Measurements from ENCODE around the gene C16orf54. TPM values are rescaled to one million over a fixed set of nuclear protein-coding genes. Genes with fewer than 3 reads are reported as not detected.
"Not testable (repeated sequence)": the region's sequence is repeated elsewhere in the genome, so short reads cannot be mapped to it uniquely, and the experiment has no call there.

Gene C16orf54
- total and polyA plus RNA-seq, 2 of the 4 experiments (the other 2 are of a cell fraction): not detected

DNA sequence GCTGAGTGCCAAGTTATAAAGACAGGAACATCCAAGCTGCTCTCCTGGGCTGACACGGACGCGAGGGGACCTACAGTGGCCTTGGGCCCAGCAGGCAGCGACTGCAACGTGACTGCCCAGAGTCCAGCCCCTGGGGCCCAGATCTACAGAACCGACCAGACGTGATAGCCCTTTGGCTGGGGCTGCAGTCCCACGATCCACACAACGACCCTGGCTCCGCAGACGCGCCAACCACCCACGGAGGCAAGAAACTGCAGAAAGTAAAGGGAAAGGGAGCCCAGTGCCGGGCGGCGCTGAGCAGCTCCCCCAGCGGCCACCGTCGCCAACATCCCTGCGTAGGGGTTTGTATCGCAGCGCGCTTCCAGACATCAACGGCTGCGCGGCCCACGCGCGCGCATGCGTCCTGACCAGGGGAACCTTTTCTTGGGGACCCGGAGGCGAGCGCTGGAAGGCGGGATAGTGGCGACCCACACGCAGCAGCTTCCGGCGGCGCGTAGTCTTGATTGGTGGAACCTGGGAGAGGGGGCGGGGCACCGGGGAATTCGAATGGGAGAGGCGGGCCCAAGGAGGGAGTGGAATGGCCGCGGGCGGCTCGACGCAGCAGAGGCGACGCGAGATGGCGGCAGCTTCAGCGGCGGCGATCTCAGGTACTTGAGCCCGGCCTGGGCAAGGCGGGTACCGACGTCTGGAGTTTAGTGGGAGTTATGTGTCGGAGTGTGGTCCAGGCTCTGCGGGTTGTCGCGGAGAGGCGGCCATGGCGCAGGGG is 44.6 kb upstream of the C16orf54 start, which contains the start of gene KIF22 (continued):
- TF ChIP-seq BHLHE40 (IDR thresholded peaks at IDR 0.05; ENCODE audit: low read depth, low read length) (no peak), MXI1 (IDR thresholded peaks at IDR 0.05; ENCODE audit: borderline replicate concordance, low read depth, low read length) (peak; percentile 95), RCOR1 (IDR thresholded peaks at IDR 0.05; ENCODE audit: insufficient replicate concordance, low read length) (peak; percentile 77)

- Histone ChIP-seq H4K91ac (ENCODE audit: insufficient read depth, low read depth, low read length) (peak overlapping the region; percentile 92), H3K23ac (ENCODE audit: low read depth, low read length) (peak overlapping the region; percentile 85), H4K5ac (ENCODE audit: low read depth, low read length) (peak overlapping the region; percentile 95), H2BK20ac (ENCODE audit: low read depth, low read length) (peak overlapping the region; percentile 57), H3K9ac (ENCODE audit: low read depth, low read length) (peak overlapping the region; percentile 78), H2AFZ (replicated peaks; ENCODE audit: low read length, poor library complexity) (peak overlapping the region; percentile 98), H3K4me2 (ENCODE audit: low read depth, low read length) (peak overlapping the region; percentile 88), H3K27ac (ENCODE audit: insufficient read depth, low read length) (peak overlapping the region; percentile 77), H3K4ac (ENCODE audit: low read depth, low read length) (peak overlapping the region; percentile 95), H2BK15ac (ENCODE audit: low read depth, low read length) (peak overlapping the region; percentile 87; the same call in 2 of the 3 replicates), H3K18ac (ENCODE audit: low read depth, low read length) (peak overlapping the region; percentile 20), H2AK9ac (replicated peaks; ENCODE audit: low read depth, low read length, poor library complexity) (peak overlapping the region; percentile 71), H3K14ac (replicated peaks; ENCODE audit: low read depth, low read length) (peak overlapping the region; percentile 97), H2BK5ac (ENCODE audit: low read depth, low read length, poor library complexity, severe bottlenecking) (peak overlapping the region; percentile 74), H3K9me1 (ENCODE audit: insufficient read depth, low read length) (peaks cover 10% of the 10 kb centered on the region), H3K4me1 (ENCODE audit: control insufficient read depth, insufficient read depth, low read length) (peaks cover 5% of the 10 kb centered on the region), H3K79me1 (ENCODE audit: low read depth in 1 of 2, low read length in 2 of 2) (peaks cover 12 to 39% of the 10 kb centered on the region in 2 experiments; a peak in 2 of 4 replicates), H3K9me3 (ENCODE audit: control insufficient read depth, insufficient read depth, low read length) (no peaks in the 10 kb centered on the region), H2AK5ac (ENCODE audit: low read depth, low read length) (peak overlapping the region; percentile 94), H3K56ac (ENCODE audit: extremely low read depth, insufficient read depth, low read length) (peak overlapping the region; percentile 79), H3K27me3 (ENCODE audit: control insufficient read depth, insufficient read depth, low read length) (no peaks in the 10 kb centered on the region), H4K20me1 (ENCODE audit: insufficient read depth, low read length) (no peaks in the 10 kb centered on the region), H3K36me3 (ENCODE audit: control insufficient read depth, insufficient read depth, low read length) (no peaks in the 10 kb centered on the region), H2BK120ac (ENCODE audit: low read depth, low read length) (peak overlapping the region; percentile 78), H3K4me3 (ENCODE audit: insufficient read depth, low read depth, low read length) (peak overlapping the region; percentile 54), H4K8ac (ENCODE audit: low read depth in 2 of 2, low read length in 2 of 2) (peak overlapping the region; percentile 99)
- ChIA-PET POLR2A (ENCODE audit: unreplicated experiment) (no interaction called here), CTCF (interaction anchor here (0.8 to 1.7 kb wide), 4 partner anchors 16 to 58 kb away, joined by 3 to 4 read pairs (median 3); no protein-coding TSS in a partner anchor)
- dilution Hi-C loops (cut with HindIII; ENCODE audit: low sequenced_read_pairs, unreplicated experiment) (no loop called here), in situ Hi-C loops (cut with MboI; ENCODE audit: low sequenced_read_pairs) (no loop called here), intact Hi-C loops (cut with micrococcal nuclease) (loop anchor here (2.0 to 10.0 kb wide), 2 partner anchors 55 to 89 kb away; no protein-coding TSS in a partner anchor)
- ATAC-seq (ENCODE audit: low read depth): no peak
- WGBS, 2 experiments (ENCODE audit: extremely low coverage in 2 of 2, insufficient read length in 1 of 2): 52% methylated on average over 8 of the region's 20 CpGs; no CpG with 5 or more reads in 1 of the 2 experiments
- TF ChIP-seq SMC3 (IDR thresholded peaks at IDR 0.05; ENCODE audit: low read depth, low read length): no peak
- BruUV-seq (replicated peaks): no TSS peak
- DNase-seq: no peak
Observed at GRCh38 chr16:29789775-29790182, 44.0 kb upstream of the C16orf54 start.

GRCh38 chr16:29787155-29787554 is 41.4 kb upstream of the C16orf54 start:
- H2BK15ac ChIP-seq (ENCODE audit: low read depth, low read length); H3K27me3 ChIP-seq (ENCODE audit: control insufficient read depth, insufficient read depth, low read length); dilution Hi-C loops (cut with HindIII; ENCODE audit: low sequenced_read_pairs, unreplicated experiment); H2BK20ac ChIP-seq (ENCODE audit: low read depth, low read length); H3K27ac ChIP-seq (ENCODE audit: insufficient read depth, low read length); H4K8ac ChIP-seq (ENCODE audit: low read depth in 2 of 2, low read length in 2 of 2); POLR2A ChIA-PET (ENCODE audit: unreplicated experiment); H3K9me1 ChIP-seq (ENCODE audit: insufficient read depth, low read length); H3K36me3 ChIP-seq (ENCODE audit: control insufficient read depth, insufficient read depth, low read length); H3K4me1 ChIP-seq (ENCODE audit: control insufficient read depth, insufficient read depth, low read length); H3K18ac ChIP-seq (ENCODE audit: low read depth, low read length); H2AFZ ChIP-seq (replicated peaks; ENCODE audit: low read length, poor library complexity); H3K9me3 ChIP-seq (ENCODE audit: control insufficient read depth, insufficient read depth, low read length); H3K4ac ChIP-seq (ENCODE audit: low read depth, low read length); H4K20me1 ChIP-seq (ENCODE audit: insufficient read depth, low read length); H3K14ac ChIP-seq (replicated peaks; ENCODE audit: low read depth, low read length); H4K91ac ChIP-seq (ENCODE audit: insufficient read depth, low read depth, low read length); H3K56ac ChIP-seq (ENCODE audit: extremely low read depth, insufficient read depth, low read length); DNase-seq; H2BK120ac ChIP-seq (ENCODE audit: low read depth, low read length); H3K4me3 ChIP-seq (ENCODE audit: insufficient read depth, low read depth, low read length); H2BK5ac ChIP-seq (ENCODE audit: low read depth, low read length, poor library complexity, severe bottlenecking); in situ Hi-C loops (cut with MboI; ENCODE audit: low sequenced_read_pairs); CTCF ChIA-PET; ATAC-seq (ENCODE audit: low read depth); BruUV-seq (replicated peaks); H3K9ac ChIP-seq (ENCODE audit: low read depth, low read length); H3K23ac ChIP-seq (ENCODE audit: low read depth, low read length); H4K5ac ChIP-seq (ENCODE audit: low read depth, low read length); H3K4me2 ChIP-seq (ENCODE audit: low read depth, low read length); H2AK5ac ChIP-seq (ENCODE audit: low read depth, low read length); H2AK9ac ChIP-seq (replicated peaks; ENCODE audit: low read depth, low read length, poor library complexity): not testable (repeated sequence)
- H3K79me1 ChIP-seq (ENCODE audit: low read depth in 1 of 2, low read length in 2 of 2): peaks cover 0 to 20% of the 10 kb centered on the region in 2 experiments; a peak in 2 of 4 replicates
- intact Hi-C loops (cut with micrococcal nuclease): loop anchor here (10.0 kb wide), 1 partner anchor 52 kb away; no protein-coding TSS in a partner anchor
- WGBS, 2 experiments (ENCODE audit: extremely low coverage in 2 of 2, insufficient read length in 1 of 2): 82% methylated on average over 2 of the region's 4 CpGs; no CpG with 5 or more reads in 1 of the 2 experiments

Data from IMR-90 (cell line).